Fibroblast of lung (primary cell): ENCODE results near the gene EIF4H.

Experiments
- EZH2 ChIP-seq: IDR thresholded peaks from 2 replicates; pipeline ENCODE4 v1.5.1; 2012; ENCODE audit warnings: low read length, control low read depth, mild to moderate bottlenecking; ENCODE audit errors: missing control alignments
- TF ChIP-seq, protein P1 (sequence below), 2 donors: IDR thresholded peaks in 1 of 2; conservative IDR thresholded peaks in 1 of 2; 1 replicate in 1 of 2; 2 replicates in 1 of 2; pipeline ENCODE4 v1.5.1; 2011 to 2012; ENCODE audit warnings: low read length in 2 of 2, control low read depth in 1 of 2, inconsistent platforms in 1 of 2, low read depth in 1 of 2, mild to moderate bottlenecking in 1 of 2

DNA sequence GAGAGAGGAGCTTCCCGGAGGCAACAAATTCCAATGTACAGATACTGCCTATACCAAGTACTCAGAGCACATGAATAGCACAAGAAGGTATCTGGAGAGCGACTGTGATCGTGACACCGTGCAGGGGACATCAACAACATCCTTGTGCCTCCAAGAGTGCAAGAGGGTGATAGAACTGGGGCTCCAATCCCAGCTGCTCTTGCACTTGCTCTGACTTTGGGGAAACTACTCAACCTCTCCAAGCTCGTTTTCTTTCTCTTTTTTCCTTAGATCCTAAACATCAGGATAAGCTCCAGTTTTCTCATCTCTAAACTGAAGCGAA is 67.9 kb downstream of the EIF4H start:
- TF ChIP-seq, protein P1, sequence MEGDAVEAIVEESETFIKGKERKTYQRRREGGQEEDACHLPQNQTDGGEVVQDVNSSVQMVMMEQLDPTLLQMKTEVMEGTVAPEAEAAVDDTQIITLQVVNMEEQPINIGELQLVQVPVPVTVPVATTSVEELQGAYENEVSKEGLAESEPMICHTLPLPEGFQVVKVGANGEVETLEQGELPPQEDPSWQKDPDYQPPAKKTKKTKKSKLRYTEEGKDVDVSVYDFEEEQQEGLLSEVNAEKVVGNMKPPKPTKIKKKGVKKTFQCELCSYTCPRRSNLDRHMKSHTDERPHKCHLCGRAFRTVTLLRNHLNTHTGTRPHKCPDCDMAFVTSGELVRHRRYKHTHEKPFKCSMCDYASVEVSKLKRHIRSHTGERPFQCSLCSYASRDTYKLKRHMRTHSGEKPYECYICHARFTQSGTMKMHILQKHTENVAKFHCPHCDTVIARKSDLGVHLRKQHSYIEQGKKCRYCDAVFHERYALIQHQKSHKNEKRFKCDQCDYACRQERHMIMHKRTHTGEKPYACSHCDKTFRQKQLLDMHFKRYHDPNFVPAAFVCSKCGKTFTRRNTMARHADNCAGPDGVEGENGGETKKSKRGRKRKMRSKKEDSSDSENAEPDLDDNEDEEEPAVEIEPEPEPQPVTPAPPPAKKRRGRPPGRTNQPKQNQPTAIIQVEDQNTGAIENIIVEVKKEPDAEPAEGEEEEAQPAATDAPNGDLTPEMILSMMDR (conservative IDR thresholded peaks at IDR 0.05 in 1 of 2, IDR thresholded peaks at IDR 0.05 in 1 of 2; ENCODE audit: low read depth in 1 of 2, low read length in 2 of 2), result no peak
- TF ChIP-seq EZH2, result no peak
